WTC11 (cell line): ENCODE measurements around the gene ADGRB3. TPM values are rescaled to one million over a fixed set of nuclear protein-coding genes. Genes with fewer than 3 reads are reported as not detected.

ENCODE experiments used
- ATAC-seq: fragments of 200-7000 bp; cut with Tn5 transposase; 2 replicates; pipeline ENCODE4 v1.10.0; 2021; ENCODE audit warnings: mild to moderate bottlenecking, moderate library complexity
- CTCF ChIA-PET: fragments of 300-600 bp; sonication (Branson Sonifier 250); formaldehyde crosslinking; loops from one replicate; lab custom pipeline; 2021; ENCODE audit warnings: antibody characterized with exemption; lab: Charles Lee
- POLR2A ChIA-PET: fragments of 350-600 bp; sonication (Branson Sonifier 250); formaldehyde crosslinking; loops from one replicate; lab custom pipeline; 2021; ENCODE audit warnings: antibody characterized with exemption; lab: Charles Lee
- DNase-seq: peaks from one replicate; pipeline ENCODE4 v3.0.0; 2021; ENCODE audit warnings: low spot score
- H3K27ac Mint-ChIP-seq: 2 replicates; pipeline ENCODE4 v1.8.0; 2021; ENCODE audit warnings: mixed read lengths
- H3K27me3 Mint-ChIP-seq: 2 replicates; pipeline ENCODE4 v1.8.0; 2021; ENCODE audit warnings: low read depth, mild to moderate bottlenecking, moderate library complexity, mixed read lengths
- H3K36me3 Mint-ChIP-seq: 2 replicates; pipeline ENCODE4 v1.8.0; 2021; ENCODE audit warnings: mixed read lengths
- H3K4me1 Mint-ChIP-seq: 2 replicates; pipeline ENCODE4 v1.8.0; 2022; ENCODE audit warnings: mixed read lengths
- H3K4me3 Mint-ChIP-seq: 2 replicates; pipeline ENCODE4 v1.8.0; 2021; ENCODE audit warnings: mild to moderate bottlenecking, moderate library complexity, mixed read lengths
- H3K9me3 Mint-ChIP-seq: 2 replicates; pipeline ENCODE4 v1.8.0; 2021; ENCODE audit warnings: mixed read lengths
- CBFB ChIP-seq: sonication (generic); formaldehyde crosslinking; IDR thresholded peaks from 2 replicates; pipeline ENCODE4 v1.8.1; 2022; ENCODE audit warnings: mild to moderate bottlenecking, low read depth, missing genetic modification reagents
- EMX1 ChIP-seq: fragments of 250-450 bp; sonication (Bioruptor Pico); IDR thresholded peaks from 2 replicates; pipeline ENCODE4 v1.8.0; 2021; ENCODE audit warnings: mild to moderate bottlenecking
- GABPB1 ChIP-seq: sonication (generic); formaldehyde crosslinking; IDR thresholded peaks from 2 replicates; pipeline ENCODE4 v1.8.1; 2023; ENCODE audit warnings: mild to moderate bottlenecking, missing genetic modification reagents
- JUN ChIP-seq: sonication (generic); formaldehyde crosslinking; IDR thresholded peaks from 2 replicates; pipeline ENCODE4 v1.8.0; 2023; ENCODE audit warnings: mild to moderate bottlenecking, missing genetic modification reagents
- RELA ChIP-seq: sonication (generic); formaldehyde crosslinking; IDR thresholded peaks from 2 replicates; pipeline ENCODE4 v1.8.1; 2022; ENCODE audit warnings: missing genetic modification reagents, mild to moderate bottlenecking, borderline replicate concordance
- SMAD4 ChIP-seq: sonication (generic); formaldehyde crosslinking; IDR thresholded peaks from 2 replicates; pipeline ENCODE4 v1.8.0; 2022; ENCODE audit warnings: mild to moderate bottlenecking, missing genetic modification reagents
- SP1 ChIP-seq: sonication (generic); formaldehyde crosslinking; conservative IDR thresholded peaks from 2 replicates; pipeline ENCODE4 v1.8.1; 2022; ENCODE audit warnings: missing genetic modification reagents
- TCF7 ChIP-seq: sonication (generic); formaldehyde crosslinking; IDR thresholded peaks from 2 replicates; pipeline ENCODE4 v1.8.0; 2022; ENCODE audit warnings: mild to moderate bottlenecking, low read depth, missing genetic modification reagents, moderate library complexity
- TEAD1 ChIP-seq: sonication (generic); formaldehyde crosslinking; IDR thresholded peaks from 2 replicates; pipeline ENCODE4 v1.8.0; 2022; ENCODE audit warnings: mild to moderate bottlenecking, missing genetic modification reagents
- ZBTB21 ChIP-seq: sonication (generic); formaldehyde crosslinking; IDR thresholded peaks from 2 replicates; pipeline ENCODE4 v1.8.1; 2023; ENCODE audit warnings: mild to moderate bottlenecking, missing genetic modification reagents, borderline replicate concordance
- total RNA-seq: library from RNA; stranded (reverse); gene quantifications from 3 replicates; pipeline ENCODE4 v1.2.3, GENCODE V29; 2021
- TF ChIP-seq, protein P1 (sequence below): fragments of 200-600 bp; IDR thresholded peaks from 2 replicates; pipeline ENCODE4 v1.8.0; 2022; ENCODE audit warnings: antibody characterized with exemption
- TF ChIP-seq, protein P2 (sequence below): sonication (generic); formaldehyde crosslinking; IDR thresholded peaks from 2 replicates; pipeline ENCODE4 v1.8.1; 2023; ENCODE audit warnings: mild to moderate bottlenecking, missing genetic modification reagents, borderline replicate concordance
- TF ChIP-seq, protein P3 (sequence below): sonication (generic); formaldehyde crosslinking; IDR thresholded peaks from 2 replicates; pipeline ENCODE4 v1.8.1; 2023; ENCODE audit warnings: mild to moderate bottlenecking, missing genetic modification reagents, moderate library complexity
- TF ChIP-seq, protein P4 (sequence below): sonication (generic); formaldehyde crosslinking; IDR thresholded peaks from 2 replicates; pipeline ENCODE4 v1.8.1; 2022; ENCODE audit warnings: missing genetic modification reagents, borderline replicate concordance
- TF ChIP-seq, protein P5 (sequence below): sonication (generic); formaldehyde crosslinking; IDR thresholded peaks from 2 replicates; pipeline ENCODE4 v1.8.1; 2022; ENCODE audit warnings: low read depth, missing genetic modification reagents, borderline replicate concordance
- TF ChIP-seq, protein P6 (sequence below): fragments of 250-450 bp; sonication (Bioruptor Pico); IDR thresholded peaks from 2 replicates; pipeline ENCODE4 v1.9.0; 2021; ENCODE audit warnings: mild to moderate bottlenecking, borderline replicate concordance

ADGRB3 gene
- total RNA-seq, 1 experiment from 2014 or later, result 1.9 TPM

DNA sequence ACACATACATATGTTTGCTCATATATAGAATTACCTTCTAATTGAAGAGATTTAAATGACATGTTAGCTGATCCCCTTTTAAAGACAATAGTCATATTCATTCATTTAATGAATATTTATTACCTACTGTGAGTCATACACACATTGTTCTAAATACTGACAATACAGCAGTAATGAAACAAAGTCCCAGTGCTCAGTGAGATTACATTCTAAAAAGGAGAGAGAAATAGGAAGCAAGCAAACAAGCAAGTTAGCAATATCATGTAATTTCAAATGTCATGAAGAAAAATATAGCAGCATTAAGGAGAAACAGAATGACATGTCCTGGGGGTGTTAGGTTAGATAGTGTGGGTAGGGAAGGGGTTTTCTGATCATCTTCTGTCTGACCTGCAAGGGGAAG, 136.3 kb downstream of the ADGRB3 start:
- POLR2A ChIA-PET, result no interaction called here
- Mint-ChIP-seq H3K27ac (no peak overlapping the region), H3K36me3 (no peaks in the 10 kb centered on the region), H3K27me3 (no peaks in the 10 kb centered on the region), H3K9me3 (peaks cover 15% of the 10 kb centered on the region), H3K4me3 (no peak overlapping the region), H3K4me1 (peaks cover 9% of the 10 kb centered on the region)
- no peak for DNase-seq
- CTCF ChIA-PET, result no interaction called here
- no peak for ATAC-seq
- TF ChIP-seq ZBTB21 (no peak), EMX1 (CRISPR knock-in tag) (no peak), GABPB1 (CRISPR knock-in tag) (no peak), JUN (CRISPR knock-in tag) (no peak), SP1 (no peak), RELA (CRISPR knock-in tag) (no peak), SMAD4 (no peak), CBFB (CRISPR knock-in tag) (no peak), TCF7 (CRISPR knock-in tag) (no peak)
- TF ChIP-seq, protein P1, sequence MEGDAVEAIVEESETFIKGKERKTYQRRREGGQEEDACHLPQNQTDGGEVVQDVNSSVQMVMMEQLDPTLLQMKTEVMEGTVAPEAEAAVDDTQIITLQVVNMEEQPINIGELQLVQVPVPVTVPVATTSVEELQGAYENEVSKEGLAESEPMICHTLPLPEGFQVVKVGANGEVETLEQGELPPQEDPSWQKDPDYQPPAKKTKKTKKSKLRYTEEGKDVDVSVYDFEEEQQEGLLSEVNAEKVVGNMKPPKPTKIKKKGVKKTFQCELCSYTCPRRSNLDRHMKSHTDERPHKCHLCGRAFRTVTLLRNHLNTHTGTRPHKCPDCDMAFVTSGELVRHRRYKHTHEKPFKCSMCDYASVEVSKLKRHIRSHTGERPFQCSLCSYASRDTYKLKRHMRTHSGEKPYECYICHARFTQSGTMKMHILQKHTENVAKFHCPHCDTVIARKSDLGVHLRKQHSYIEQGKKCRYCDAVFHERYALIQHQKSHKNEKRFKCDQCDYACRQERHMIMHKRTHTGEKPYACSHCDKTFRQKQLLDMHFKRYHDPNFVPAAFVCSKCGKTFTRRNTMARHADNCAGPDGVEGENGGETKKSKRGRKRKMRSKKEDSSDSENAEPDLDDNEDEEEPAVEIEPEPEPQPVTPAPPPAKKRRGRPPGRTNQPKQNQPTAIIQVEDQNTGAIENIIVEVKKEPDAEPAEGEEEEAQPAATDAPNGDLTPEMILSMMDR, result no peak
- TF ChIP-seq, protein P2, sequence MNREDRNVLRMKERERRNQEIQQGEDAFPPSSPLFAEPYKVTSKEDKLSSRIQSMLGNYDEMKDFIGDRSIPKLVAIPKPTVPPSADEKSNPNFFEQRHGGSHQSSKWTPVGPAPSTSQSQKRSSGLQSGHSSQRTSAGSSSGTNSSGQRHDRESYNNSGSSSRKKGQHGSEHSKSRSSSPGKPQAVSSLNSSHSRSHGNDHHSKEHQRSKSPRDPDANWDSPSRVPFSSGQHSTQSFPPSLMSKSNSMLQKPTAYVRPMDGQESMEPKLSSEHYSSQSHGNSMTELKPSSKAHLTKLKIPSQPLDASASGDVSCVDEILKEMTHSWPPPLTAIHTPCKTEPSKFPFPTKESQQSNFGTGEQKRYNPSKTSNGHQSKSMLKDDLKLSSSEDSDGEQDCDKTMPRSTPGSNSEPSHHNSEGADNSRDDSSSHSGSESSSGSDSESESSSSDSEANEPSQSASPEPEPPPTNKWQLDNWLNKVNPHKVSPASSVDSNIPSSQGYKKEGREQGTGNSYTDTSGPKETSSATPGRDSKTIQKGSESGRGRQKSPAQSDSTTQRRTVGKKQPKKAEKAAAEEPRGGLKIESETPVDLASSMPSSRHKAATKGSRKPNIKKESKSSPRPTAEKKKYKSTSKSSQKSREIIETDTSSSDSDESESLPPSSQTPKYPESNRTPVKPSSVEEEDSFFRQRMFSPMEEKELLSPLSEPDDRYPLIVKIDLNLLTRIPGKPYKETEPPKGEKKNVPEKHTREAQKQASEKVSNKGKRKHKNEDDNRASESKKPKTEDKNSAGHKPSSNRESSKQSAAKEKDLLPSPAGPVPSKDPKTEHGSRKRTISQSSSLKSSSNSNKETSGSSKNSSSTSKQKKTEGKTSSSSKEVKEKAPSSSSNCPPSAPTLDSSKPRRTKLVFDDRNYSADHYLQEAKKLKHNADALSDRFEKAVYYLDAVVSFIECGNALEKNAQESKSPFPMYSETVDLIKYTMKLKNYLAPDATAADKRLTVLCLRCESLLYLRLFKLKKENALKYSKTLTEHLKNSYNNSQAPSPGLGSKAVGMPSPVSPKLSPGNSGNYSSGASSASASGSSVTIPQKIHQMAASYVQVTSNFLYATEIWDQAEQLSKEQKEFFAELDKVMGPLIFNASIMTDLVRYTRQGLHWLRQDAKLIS (CRISPR knock-in tag), result no peak
- TF ChIP-seq, protein P3, sequence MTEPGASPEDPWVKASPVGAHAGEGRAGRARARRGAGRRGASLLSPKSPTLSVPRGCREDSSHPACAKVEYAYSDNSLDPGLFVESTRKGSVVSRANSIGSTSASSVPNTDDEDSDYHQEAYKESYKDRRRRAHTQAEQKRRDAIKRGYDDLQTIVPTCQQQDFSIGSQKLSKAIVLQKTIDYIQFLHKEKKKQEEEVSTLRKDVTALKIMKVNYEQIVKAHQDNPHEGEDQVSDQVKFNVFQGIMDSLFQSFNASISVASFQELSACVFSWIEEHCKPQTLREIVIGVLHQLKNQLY (CRISPR knock-in tag), result no peak
- TF ChIP-seq, protein P4, sequence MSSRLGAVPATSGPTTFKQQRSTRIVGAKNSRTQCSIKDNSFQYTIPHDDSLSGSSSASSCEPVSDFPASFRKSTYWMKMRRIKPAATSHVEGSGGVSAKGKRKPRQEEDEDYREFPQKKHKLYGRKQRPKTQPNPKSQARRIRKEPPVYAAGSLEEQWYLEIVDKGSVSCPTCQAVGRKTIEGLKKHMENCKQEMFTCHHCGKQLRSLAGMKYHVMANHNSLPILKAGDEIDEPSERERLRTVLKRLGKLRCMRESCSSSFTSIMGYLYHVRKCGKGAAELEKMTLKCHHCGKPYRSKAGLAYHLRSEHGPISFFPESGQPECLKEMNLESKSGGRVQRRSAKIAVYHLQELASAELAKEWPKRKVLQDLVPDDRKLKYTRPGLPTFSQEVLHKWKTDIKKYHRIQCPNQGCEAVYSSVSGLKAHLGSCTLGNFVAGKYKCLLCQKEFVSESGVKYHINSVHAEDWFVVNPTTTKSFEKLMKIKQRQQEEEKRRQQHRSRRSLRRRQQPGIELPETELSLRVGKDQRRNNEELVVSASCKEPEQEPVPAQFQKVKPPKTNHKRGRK (CRISPR knock-in tag), result no peak

DNA sequence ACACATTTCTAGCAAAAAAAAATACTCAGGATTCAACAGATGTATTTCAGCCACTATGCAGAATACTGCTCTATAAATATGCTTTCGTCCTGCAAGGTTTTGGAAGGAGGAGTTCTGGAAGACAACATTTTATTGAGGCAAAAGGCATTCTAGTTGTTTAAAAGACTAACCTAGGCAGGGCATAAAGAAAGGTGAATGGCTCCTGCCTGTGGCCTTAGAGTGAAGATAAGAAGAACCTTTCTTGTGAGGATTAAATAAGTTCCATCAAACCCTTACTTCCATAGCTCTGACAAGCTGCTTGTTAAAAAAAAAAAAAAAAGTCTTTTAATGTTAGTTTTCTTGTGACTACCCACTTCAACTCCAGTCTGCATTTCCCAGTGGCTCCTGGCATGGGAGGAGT, 139.8 kb downstream of the ADGRB3 start:
- ATAC-seq (no peak), DNase-seq (no peak)
- ChIA-PET CTCF (interaction anchor here (1.5 kb wide), 1 partner anchor 202 kb away, joined by 12 read pairs; no protein-coding TSS in a partner anchor), POLR2A (no interaction called here)
- Mint-ChIP-seq H3K9me3 (no peaks in the 10 kb centered on the region), H3K4me1 (peaks cover 13% of the 10 kb centered on the region), H3K27ac (no peak overlapping the region), H3K36me3 (no peaks in the 10 kb centered on the region), H3K4me3 (no peak overlapping the region), H3K27me3 (no peaks in the 10 kb centered on the region)
- no peak for TF ChIP-seq TEAD1 (CRISPR knock-in tag)
- TF ChIP-seq, protein P5, sequence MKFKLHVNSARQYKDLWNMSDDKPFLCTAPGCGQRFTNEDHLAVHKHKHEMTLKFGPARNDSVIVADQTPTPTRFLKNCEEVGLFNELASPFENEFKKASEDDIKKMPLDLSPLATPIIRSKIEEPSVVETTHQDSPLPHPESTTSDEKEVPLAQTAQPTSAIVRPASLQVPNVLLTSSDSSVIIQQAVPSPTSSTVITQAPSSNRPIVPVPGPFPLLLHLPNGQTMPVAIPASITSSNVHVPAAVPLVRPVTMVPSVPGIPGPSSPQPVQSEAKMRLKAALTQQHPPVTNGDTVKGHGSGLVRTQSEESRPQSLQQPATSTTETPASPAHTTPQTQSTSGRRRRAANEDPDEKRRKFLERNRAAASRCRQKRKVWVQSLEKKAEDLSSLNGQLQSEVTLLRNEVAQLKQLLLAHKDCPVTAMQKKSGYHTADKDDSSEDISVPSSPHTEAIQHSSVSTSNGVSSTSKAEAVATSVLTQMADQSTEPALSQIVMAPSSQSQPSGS, result no peak
- TF ChIP-seq, protein P6, sequence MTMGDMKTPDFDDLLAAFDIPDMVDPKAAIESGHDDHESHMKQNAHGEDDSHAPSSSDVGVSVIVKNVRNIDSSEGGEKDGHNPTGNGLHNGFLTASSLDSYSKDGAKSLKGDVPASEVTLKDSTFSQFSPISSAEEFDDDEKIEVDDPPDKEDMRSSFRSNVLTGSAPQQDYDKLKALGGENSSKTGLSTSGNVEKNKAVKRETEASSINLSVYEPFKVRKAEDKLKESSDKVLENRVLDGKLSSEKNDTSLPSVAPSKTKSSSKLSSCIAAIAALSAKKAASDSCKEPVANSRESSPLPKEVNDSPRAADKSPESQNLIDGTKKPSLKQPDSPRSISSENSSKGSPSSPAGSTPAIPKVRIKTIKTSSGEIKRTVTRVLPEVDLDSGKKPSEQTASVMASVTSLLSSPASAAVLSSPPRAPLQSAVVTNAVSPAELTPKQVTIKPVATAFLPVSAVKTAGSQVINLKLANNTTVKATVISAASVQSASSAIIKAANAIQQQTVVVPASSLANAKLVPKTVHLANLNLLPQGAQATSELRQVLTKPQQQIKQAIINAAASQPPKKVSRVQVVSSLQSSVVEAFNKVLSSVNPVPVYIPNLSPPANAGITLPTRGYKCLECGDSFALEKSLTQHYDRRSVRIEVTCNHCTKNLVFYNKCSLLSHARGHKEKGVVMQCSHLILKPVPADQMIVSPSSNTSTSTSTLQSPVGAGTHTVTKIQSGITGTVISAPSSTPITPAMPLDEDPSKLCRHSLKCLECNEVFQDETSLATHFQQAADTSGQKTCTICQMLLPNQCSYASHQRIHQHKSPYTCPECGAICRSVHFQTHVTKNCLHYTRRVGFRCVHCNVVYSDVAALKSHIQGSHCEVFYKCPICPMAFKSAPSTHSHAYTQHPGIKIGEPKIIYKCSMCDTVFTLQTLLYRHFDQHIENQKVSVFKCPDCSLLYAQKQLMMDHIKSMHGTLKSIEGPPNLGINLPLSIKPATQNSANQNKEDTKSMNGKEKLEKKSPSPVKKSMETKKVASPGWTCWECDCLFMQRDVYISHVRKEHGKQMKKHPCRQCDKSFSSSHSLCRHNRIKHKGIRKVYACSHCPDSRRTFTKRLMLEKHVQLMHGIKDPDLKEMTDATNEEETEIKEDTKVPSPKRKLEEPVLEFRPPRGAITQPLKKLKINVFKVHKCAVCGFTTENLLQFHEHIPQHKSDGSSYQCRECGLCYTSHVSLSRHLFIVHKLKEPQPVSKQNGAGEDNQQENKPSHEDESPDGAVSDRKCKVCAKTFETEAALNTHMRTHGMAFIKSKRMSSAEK (CRISPR knock-in tag), result no peak
- TF ChIP-seq, protein P2 (CRISPR knock-in tag), result no peak
